ENCODE measurements around the gene TTLL11.

TTLL11 gene

GRCh38 chr9:121781701-121782464 lies 311.2 kb downstream of the TTLL11 start:
- no peak for DNase-seq

GRCh38 chr9:121781145-121781548 lies 312.0 kb downstream of the TTLL11 start:
- no peak for DNase-seq

- no peak for DNase-seq
Observed at GRCh38 chr9:121780177-121781040, 312.7 kb downstream of the TTLL11 start.

GRCh38 chr9:121779381-121780117 lies 313.6 kb downstream of the TTLL11 start:
- DNase-seq, result no peak

DNA sequence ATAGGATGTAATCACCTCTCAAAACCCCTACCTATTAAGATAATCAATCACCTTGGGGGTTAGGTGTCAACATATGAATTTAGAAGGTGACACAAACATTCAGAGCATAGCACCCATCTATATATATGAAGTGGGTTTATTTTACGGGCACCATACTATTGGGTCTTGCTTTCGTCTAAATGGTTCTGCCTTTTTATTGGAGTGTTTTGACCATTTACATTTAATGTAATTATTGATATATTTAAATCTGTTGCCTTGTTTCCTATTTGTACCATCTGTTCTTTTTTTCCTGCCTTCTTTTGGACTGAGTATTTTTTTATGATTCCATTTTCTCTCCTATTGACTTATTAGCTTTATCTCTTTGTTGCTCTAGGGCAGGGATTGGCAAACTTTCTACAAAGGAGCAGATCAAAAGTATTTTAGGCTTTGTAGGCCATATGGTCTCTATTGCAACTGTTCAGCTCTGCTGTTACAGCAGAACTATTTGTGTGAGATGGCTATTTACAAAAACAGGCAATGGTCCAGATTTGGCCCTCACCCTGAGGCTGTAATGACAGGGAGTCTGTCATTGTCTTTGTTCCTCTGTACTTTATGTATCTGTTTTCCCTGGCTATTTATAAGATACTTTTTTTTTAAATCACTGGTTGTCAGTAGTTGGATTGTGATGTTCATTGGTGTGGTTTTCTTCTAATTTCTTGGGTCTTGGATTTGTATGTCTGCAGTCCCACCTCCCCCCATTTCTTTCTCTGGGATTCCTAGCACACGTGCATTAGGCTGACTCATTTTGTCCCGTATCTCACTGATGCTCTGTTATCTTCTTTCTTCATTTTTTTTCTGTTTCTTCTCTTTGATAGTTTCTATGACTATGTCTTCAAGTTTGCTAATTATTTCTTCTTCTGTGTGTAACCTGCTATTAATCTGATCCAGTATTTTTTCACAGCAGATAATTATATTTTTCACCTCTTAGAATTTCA lies 314.6 kb downstream of the TTLL11 start:
- DNase-seq, result peak; percentile 14

DNA sequence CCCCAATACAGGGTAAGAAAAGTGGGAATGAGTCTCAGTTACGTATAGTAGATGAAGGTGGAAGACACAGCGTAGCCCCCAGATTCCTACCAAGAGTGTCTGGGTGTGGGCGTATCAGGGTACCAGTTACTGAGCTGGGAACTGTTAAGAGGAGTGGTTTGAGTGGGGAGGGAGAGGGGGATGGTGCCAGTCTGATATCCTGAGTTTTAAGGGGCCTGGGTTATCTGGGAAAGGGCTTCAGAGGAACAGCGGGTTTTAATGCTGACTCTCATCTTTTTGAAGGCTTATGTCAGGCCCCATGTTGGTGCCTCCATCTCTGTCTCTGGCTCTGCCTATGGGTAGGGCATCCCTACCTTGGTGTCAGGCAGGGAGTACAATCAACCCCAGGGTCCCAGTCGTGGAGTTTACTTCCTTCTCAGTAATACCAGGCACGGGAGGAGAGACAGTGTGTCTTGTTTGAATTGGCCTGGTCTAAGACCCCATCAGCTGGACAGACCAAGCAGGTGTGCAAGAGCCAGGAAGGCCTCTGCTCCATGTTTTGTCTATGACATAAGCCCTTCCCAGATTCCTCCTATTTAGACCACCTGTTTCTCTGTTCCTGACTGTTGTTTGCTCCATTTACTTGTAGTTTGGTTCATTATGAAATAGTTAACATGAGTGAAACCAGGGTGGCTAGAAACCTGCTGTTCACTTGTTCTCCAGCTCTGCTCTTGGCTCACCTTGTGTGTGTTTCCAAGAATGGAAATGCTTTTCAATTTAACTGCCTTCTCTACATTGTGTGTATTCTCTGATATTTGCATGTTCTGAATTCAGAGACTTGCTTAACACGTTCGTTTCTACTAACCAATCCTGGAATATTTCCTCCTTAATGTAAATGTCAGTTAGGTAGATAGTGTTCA lies 316.1 kb downstream of the TTLL11 start:
- no peak for DNase-seq

- no peak for DNase-seq
Observed at GRCh38 chr9:121776001-121776738, 316.9 kb downstream of the TTLL11 start.

DNA sequence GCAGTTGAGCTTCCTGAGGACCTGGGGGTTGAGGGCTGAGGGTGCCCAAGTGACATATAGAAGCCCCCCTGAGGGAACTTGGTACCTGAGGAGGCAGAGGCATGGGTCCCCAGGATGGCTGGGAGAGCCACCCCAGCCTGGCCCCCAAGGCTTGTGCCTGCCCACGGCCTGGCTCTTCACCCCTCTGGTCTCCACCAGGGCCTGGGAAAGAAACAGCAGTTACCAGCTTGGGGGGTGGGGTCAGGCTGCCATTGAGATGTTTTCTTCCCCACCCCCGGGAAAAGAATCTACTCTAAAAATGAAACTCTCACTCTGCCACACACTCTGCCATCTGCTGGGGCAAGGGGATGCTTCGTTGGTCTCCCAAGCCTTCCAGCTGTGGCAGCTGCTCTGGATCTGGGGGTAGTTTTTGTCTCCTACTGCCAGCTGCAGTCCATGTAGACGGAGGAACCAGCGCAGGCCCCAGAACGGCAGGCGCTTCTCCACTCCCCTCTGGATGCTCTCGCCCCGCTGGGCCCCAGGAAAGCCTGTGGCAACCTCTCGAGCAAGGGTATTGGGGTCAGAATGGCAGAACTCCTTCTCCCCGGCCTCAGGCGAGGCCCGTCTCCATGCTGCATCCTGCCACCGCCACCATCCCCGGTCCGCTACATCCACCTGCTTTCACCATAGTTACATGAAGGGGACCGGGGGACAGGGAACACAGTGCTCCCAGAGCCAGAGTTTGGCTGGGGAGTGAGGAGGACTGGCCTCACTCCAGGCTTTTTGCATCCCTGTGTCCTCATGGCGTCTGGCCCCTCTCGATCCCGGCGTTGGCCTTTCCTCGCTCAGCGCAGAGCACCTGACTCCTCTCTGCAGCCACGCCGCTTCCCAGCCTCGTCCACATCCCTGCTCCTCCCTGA lies 318.1 kb downstream of the TTLL11 start:
- DNase-seq, result no peak

GRCh38 chr9:121773954-121774714 lies 319.0 kb downstream of the TTLL11 start:
- no peak for DNase-seq

DNA sequence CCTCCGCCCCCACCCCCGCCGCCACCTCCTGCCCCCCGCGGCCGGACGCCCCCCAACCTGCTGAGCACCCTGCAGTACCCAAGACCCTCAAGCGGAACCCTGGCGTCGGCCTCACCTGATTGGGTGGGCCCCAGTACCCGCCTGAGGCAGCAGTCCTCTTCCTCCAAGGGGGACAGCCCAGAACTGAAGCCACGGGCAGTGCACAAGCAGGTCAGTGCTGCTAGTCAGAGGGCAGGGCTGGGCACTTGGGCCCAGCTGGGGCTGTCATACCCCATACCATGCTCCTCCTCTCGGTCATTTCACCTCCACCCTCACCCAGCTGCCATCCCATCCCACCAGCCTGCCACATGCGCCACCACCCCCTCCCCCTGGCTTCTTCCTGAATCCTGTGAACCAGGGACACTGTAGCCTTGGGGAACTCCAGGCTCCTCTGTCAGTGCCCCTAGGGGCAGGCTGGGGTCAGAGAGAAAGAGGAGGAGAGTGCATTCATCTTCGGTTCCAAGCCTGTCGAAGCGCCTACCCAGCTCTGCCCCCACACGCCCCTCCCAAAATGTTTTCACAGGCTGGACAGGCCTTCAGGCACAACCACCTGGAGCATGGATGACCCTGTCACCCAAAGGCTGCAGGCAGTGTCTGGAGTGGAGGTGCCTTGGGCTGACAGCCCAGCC lies 319.7 kb downstream of the TTLL11 start:
- DNase-seq, result no peak

DNA sequence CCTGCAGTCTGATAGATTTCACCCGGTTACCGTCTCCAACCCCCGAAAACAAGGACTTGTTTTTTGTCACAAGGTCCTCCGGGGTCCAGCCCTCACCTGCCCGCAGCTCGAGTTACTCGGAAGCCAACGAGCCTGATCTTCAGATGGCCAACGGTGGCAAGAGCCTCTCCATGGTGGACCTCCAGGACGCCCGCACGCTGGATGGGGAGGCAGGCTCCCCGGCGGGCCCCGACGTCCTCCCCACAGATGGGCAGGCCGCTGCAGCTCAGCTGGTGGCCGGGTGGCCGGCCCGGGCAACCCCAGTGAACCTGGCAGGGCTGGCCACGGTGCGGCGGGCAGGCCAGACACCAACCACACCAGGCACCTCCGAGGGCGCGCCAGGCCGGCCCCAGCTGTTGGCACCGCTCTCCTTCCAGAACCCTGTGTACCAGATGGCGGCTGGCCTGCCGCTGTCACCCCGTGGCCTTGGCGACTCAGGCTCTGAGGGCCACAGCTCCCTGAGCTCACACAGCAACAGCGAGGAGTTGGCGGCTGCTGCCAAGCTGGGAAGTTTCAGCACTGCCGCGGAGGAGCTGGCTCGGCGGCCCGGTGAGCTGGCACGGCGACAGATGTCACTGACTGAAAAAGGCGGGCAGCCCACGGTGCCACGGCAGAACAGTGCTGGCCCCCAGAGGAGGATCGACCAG lies 320.4 kb downstream of the TTLL11 start:
- no peak for DNase-seq

Data from fibroblast of skin of abdomen (primary cell).